HG02870 (cell line): Measurements from ENCODE around the gene VANGL1.

Source experiments
- ATAC-seq: cut with Tn5 transposase; IDR thresholded peaks from one replicate; pipeline ENCODE4 v1.9.1; 2021; ENCODE audit warnings: mild to moderate bottlenecking, moderate library complexity; ENCODE audit not compliant: unreplicated experiment

Gene VANGL1

DNA sequence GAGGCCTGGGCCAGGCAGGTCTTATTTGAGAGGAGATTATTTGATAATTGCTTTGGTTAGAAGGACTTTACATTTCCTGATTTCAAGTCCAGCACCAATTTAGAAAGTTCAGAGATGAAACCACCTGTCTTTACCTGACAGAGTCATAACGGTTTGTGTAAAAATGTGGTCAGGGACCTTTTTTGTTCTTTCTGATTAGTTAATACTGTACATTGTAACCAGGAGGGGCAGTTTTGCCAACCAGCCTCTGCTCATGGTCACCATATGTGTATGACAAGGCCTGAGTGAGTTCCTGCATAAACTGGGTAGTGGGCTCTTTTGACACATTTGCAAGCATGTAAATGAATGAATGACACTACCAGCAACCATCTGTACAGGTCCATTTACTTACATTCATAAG is 55.8 kb downstream of the VANGL1 start:
- ATAC-seq = peak; percentile 69

DNA sequence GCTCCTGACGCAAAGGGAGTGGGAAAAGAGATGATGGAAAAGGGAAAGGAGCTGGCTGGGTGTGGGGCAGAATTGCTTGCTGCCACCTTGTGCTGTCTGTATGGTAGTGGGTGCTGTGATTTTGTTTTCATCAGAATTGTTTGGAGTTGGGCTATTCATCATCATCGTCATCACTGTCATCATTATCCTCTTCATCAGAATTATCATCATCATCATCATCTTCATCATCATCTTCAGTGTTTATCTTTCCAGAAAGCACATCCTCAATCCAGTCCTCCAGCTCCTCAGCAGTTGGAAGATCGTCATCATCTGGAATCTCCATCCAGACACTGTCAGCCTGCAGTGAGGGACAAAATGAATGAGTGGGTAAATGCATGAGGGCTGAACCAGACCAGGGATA is 59.3 kb downstream of the VANGL1 start:
- ATAC-seq = no peak

- ATAC-seq = no peak
Observed at GRCh38 chr1:115702959-115703358, 61.2 kb downstream of the VANGL1 start.

DNA sequence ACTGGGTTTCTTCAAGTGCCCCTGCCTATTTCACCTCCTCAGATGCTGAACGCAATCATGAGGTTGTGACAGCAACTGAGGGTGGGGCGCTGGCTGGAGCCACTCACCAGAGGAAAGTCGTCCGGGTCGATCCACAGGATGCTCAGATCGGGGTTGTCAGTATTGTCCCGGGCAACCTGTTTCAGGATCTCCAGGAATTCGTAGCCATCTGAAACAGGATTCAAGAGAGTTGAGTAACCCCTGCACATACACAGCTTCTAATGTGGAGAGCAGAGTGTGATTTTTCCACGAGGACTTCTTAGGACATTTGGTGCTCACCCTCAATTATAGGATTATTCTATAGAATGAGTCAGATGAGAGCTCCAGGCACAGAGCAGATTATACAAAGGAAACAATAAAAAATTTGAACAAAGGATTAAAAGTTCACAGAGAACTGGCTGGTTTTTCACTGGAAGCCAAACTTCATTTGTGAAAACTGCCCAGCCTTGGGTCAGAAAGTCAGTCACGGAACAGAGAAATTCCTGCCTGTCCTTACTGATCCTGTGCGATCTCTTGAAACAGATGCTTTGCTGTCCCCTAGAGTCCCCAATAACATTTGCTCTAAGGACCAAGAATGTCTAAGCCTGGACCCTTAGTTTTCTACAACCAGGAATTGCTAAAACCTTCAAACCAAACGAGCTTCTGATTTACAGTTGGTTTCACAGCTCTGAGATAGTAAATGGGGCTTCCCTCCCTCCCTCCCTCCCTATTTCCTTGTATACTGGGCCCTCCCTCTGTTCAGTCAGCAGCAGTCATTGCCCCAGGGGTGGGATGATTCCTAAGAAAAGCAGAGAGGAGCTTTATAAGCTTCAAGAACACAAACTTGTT is 63.5 kb downstream of the VANGL1 start:
- ATAC-seq = no peak

- ATAC-seq = no peak
Observed at GRCh38 chr1:115705963-115706362, 64.2 kb downstream of the VANGL1 start.

- ATAC-seq = no peak
Observed at GRCh38 chr1:115706587-115707425, 65.0 kb downstream of the VANGL1 start.

DNA sequence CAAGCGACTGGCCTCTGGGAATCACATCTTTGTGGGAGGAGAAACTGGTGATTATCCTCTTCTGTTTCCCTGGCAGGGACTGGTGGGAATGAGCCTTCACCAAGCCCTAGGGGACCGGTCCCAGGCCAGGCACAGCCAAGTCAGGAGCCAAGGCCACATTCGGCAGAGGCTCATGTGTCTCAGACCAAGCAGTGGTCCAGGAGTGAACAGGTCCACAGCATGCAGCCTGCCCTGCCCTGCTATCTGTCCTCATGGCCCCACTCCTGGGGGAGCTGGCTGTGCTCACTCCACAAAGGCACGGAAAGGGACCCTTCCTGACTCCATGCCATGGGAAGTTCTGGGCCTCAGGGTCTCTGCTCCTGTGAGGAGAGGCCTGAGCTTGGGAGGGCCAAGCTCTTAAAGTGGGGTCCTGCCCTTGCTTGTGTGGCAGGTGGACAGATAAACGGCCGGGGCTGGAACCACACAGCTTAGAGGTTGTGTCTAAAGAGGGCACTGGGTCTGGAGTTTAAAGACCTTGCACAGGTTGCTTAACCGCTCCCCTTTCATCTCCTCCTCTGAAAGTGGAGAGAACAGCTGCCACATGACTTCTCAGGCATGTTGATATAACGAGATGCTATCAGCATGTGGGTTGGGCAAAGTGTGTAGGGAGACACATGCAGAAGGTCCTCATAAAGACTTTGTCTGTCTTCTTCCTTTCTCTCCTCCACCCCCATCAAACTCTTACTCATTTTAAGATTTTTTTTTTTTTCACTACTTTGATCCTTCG is 69.3 kb downstream of the VANGL1 start:
- no peak for ATAC-seq

DNA sequence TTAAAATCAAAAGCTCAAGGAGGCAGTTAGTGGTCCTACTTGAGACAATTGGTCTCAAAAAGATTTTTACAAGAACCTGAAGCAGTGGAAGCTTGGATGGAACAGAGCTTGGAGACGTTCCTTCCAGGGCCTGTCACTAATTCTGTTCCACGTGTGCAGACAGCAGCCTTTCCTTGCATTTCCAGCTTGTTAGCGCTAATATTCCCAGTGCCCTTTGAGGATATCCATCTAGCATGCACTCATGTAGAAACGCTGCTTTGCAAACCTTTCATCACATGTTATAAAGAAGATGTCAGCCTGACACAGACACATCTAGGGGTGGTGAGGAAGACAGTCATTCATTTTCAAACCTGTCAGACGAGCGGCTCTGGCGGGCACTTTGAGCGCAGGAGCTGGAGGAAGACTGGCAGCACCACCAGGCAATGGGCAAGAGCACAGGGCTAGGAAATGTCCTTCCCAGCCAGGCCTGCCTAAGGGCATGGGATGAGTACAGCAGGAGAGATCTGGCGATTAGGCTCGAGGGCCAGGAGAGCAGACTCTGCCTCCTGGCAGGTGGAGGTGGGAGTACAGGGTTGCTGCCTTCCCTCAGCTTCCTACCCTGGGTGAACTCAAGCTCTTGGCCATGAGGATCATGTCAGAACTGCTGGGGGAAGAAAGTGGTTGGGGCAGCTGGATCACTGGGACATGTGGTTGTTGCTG is 71.3 kb downstream of the VANGL1 start:
- ATAC-seq = no peak

DNA sequence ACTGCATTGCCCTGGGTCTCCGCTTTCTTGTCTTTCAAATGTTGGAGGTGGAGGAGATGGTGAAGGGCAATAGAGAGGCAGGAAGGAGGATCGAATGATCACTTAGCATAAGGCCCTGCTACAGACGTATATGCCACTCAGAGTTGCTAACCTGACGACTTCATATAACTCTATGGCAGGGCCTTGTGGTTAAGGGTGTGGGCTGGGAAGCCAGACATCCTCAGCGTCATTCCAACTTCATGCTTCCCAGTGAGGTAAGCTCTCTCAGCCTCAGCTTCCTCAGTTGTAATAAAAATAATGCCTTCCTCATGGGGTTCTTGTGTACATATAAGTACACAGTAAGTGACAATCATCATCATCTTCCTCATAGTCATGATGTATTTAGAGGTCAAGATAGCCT is 72.1 kb downstream of the VANGL1 start:
- no peak for ATAC-seq

DNA sequence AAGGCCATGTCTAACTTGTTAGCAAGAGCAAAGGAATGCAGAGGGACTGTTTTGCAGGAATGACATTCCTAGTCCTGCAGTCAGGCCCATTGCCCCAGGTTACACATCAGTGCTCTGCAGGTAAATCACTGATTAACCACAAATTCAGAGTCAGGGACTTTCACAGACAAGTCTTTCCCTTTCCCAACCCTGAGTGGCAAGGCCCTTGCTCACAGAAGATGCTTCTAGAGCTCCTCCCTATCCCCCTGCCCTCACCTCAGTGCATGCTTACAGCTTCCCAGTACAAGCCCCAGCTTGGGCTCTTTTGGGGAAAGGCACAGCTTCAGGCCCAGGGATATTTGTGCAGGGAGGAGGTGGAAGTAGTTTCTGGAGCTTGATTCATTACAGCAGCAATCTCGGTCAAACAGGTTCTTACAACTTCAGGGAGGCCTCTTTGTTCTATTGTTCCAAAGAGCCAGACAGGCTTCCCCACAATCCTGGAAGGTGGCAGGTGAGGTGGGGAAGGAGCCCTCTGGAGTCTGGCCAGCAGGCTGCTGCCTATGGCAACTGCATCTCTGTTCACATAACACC is 72.9 kb downstream of the VANGL1 start:
- ATAC-seq = no peak

DNA sequence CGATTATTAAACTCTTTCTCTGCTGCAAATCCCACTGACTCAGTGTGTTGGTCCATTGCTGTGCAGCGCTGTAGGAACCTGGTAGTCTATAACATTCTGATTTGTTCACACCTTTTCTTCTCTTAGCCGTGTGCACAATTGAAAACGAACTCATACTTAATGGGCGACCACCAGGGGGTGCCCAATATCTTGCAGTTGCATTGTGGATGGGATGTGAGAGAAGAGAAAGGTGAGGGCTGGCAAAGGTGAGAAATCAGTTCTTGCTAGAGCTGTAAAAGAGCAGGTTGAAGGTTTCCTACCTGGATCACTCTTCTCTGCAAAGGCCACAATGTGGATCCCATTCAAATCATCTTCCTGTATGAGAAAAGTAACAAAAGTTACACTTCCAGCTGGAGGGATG is 75.8 kb downstream of the VANGL1 start:
- ATAC-seq = no peak

DNA sequence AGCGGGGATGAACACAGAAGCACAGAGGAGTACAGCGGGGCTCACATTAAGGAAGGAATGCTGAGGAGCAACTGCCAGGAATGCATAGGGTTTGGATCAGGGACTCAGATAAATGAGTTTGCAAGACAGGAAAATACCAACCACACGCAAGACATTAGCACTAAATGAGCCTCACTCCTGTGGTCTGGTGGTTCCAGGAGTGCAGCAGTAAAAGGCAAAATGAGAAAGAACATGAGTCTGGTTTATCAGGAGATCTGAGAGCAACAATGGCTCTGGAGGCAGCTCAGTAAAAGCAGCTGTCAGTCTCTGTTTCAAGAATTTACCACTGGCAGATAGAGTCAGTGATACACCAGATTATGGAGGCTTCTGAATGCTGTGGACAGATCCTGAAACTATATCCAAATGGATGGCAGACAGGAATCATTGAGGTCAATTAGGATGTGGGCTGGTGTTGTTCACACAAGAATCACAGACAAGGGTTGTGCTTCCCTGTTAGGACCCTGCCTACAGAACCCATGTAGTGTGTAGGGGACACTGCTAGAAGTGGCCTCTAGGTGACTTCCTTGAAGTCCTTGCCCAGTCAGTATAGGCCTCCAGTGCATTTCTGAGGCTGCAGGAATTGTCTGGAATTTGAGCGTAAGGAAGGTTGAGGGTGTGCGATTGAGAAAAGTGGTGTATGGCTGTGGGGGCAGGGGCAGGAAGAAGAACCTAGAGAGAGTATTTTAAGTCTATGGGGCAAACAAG is 76.4 kb downstream of the VANGL1 start:
- ATAC-seq = no peak

DNA sequence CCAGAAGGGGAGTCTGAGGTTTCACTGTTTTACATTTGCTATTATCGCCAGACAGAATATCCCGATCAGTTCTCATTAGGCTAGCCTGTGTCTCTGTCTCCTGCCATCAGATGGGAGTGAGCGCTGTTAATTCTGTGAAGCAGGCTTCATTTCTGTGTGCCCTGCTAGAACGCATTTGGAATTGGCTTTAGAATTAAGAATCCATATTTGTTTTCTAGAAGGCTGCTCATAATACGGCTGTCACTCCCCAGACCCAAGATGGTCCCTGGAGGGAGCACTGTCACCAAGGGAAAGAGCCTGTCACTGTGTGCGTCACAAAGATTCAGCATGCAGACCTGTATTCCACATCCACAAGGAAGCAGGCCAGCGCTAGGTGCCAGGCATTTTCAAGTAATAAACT is 77.5 kb downstream of the VANGL1 start:
- ATAC-seq = no peak

GRCh38 chr1:115722221-115722620 is 80.5 kb downstream of the VANGL1 start:
- ATAC-seq = no peak

DNA sequence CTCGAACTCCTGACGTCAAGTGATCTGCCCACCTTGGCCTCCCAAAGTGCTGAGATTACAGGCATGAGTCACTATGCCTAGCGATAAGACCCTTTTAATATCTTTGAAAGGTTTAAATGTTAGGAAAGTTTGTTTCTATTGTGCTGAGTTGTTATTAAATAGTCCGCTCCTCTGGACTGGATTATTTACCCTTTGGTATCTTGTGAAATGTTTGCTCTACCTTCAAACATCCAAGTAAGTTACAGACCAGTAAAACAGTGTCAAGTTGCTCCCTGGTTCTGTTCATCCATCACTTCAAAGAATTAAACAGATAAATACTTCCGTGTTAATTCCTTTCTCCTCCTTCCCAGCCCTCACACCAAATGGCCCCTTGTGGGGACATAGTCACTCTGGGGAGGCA is 82.0 kb downstream of the VANGL1 start:
- no peak for ATAC-seq

DNA sequence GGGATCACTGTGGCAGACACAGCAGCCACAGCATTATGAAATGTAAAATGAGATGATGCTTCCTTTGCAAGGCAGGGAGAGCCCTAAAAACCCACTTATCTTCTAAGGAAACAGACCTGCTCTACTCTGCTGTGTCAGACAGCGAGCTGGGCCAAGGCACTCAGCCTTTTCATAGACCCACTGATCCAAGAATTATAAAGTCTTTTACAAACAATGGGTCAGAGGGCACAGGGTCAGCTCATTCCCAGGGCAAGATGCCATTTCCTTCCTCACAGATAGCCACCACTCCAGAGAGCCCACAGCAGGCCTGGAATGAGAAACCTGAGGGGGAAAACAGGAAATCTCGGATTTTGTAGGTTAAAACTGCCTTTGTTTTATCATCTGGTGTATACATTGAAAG is 83.8 kb downstream of the VANGL1 start:
- no peak for ATAC-seq

DNA sequence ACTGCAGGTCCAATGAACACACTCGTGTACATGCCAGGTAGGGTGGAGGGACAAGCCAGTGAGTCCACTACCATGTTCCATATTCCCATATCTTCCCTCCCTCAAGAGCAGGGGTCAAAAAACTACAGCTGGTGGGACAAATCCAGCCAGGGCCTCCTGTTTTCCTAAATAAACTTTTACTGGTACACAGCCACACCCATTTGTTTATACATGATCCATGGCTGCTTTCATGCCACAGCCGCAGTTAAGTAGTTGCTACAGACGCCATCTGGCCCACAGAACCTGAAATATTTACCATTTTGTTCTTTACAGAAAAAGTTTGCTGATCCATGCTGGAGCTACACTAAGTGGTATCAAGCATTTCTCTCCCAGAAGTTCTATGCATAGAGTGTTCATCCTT is 84.4 kb downstream of the VANGL1 start:
- ATAC-seq = no peak

DNA sequence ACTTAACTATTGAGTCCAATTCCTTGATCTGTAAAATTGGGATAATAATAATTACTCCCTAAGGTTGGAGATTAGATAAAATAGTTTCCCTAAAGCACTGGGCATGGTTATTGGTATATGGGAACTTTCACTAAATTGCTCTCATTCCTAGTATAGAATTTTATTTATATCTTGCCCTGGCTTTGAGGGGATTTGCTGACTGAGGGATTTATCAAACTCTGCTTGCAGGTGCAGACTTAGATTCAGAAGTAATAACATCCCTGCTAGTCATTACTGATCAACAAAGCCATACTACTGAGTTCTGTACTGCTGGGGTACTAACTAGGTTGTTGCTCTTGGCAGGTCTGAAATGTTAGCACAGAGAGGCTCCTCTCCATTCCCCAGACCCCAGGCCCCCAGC is 84.8 kb downstream of the VANGL1 start:
- ATAC-seq = no peak

DNA sequence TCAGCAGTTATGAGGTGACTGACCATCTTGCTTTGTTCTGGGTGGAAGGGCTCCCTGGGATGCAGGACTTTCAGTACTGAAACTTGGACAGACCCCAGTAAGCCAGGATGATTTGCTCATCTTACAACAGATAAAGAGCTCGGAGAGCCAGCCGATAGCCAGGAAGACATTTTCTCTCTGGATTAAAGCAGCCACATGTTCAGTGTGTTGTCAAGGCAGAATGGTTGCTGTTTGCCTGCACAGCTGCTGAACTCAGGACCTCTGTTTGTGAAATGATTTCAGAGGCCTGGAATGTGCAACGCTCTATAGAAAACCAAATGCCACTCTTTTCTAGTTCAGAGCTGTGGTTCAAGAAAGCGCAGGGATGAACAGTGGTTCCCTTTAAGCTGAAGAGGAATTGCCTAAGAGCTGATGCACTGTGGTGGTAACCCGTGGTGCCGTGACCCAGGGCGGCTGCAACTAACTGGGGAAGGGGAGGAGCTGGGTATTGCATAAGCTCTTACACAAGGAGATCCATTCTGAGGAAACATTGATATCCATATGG is 86.0 kb downstream of the VANGL1 start:
- no peak for ATAC-seq
